Measurements from ENCODE around the gene FAM217B. TPM values are rescaled to one million over a fixed set of nuclear protein-coding genes. Genes with fewer than 3 reads are reported as not detected.

Gene FAM217B
- polyA plus RNA-seq, 1 donor from 2014 or later, result 15.1 TPM

GRCh38 chr20:59912609-59913008 is 27.6 kb upstream of the FAM217B start:
- H3K27me3 ChIP-seq (ENCODE audit: insufficient read depth, low read depth, low read length), result no peaks in the 10 kb centered on the region
- no peak overlapping the region for H2AFZ ChIP-seq (ENCODE audit: low read depth, low read length)

DNA sequence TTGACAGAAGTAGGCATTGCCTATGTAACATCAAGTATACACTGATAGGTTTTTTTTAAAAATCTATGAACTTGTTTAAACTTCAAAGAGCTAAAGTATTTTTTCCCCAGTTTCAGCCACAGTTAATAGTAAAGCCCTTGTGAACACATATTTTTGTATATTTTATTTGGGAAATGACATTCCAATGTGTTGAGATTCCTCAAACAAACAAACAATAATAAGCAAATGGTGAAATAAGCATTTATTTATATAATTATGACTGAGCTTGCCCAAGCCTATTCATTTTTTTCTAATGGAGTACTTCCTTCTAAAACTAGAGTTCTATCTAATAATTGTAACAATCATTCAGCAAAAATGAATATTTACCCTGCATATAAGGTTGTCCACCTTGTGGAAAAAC is 19.2 kb upstream of the FAM217B start:
- Histone ChIP-seq H3K27ac (ENCODE audit: low read length) (no peak overlapping the region), H3K4me2 (ENCODE audit: low read length) (no peak overlapping the region), H3K4me3 (ENCODE audit: low read length) (no peak overlapping the region), H2AFZ (ENCODE audit: low read depth, low read length) (no peak overlapping the region), H3K27me3 (ENCODE audit: insufficient read depth, low read depth, low read length) (no peaks in the 10 kb centered on the region), H3K79me2 (replicated peaks; ENCODE audit: insufficient read depth, low read length) (no peaks in the 10 kb centered on the region), H3K9ac (ENCODE audit: low read length) (no peak overlapping the region), H3K9me2 (ENCODE audit: insufficient read depth, low read length) (no peaks in the 10 kb centered on the region), H3K9me3 (ENCODE audit: low read length) (no peaks in the 10 kb centered on the region), H3K36me3 (ENCODE audit: insufficient read depth, low read length) (no peaks in the 10 kb centered on the region), H4K20me1 (ENCODE audit: insufficient read depth) (no peaks in the 10 kb centered on the region), H3F3A (ENCODE audit: insufficient read depth, low read length, poor library complexity, severe bottlenecking) (no peaks in the 10 kb centered on the region)
- no peak for TF ChIP-seq SMC3 (conservative IDR thresholded peaks at IDR 0.05; ENCODE audit: poor library complexity)
- no peak for TF ChIP-seq RAD21 (conservative IDR thresholded peaks at IDR 0.05)
- TF ChIP-seq EZH2 (IDR thresholded peaks at IDR 0.05; ENCODE audit: borderline replicate concordance, insufficient read depth, low read length, poor library complexity, severe bottlenecking), result no peak
- no peak for TF ChIP-seq MXI1 (conservative IDR thresholded peaks at IDR 0.05; ENCODE audit: poor library complexity, severe bottlenecking)
- TF ChIP-seq REST (IDR thresholded peaks at IDR 0.05; ENCODE audit: borderline replicate concordance), result no peak
- TF ChIP-seq POLR2AphosphoS5 (IDR thresholded peaks at IDR 0.05), result no peak
- TF ChIP-seq TAF1 (IDR thresholded peaks at IDR 0.05; ENCODE audit: low read depth), result no peak
- TF ChIP-seq EP300 (conservative IDR thresholded peaks at IDR 0.05; ENCODE audit: poor library complexity, severe bottlenecking), result no peak

More at GRCh38 chr20:59912609-59913008, 27.6 kb upstream of the FAM217B start:
- Histone ChIP-seq H4K20me1 (ENCODE audit: insufficient read depth) (no peaks in the 10 kb centered on the region), H3K36me3 (ENCODE audit: insufficient read depth, low read length) (no peaks in the 10 kb centered on the region), H3K9me3 (ENCODE audit: low read length) (no peaks in the 10 kb centered on the region), H3K9ac (ENCODE audit: low read length) (no peak overlapping the region), H3K4me2 (ENCODE audit: low read length) (no peak overlapping the region), H3K79me2 (replicated peaks; ENCODE audit: insufficient read depth, low read length) (no peaks in the 10 kb centered on the region), H3F3A (ENCODE audit: insufficient read depth, low read length, poor library complexity, severe bottlenecking) (no peaks in the 10 kb centered on the region), H3K27ac (ENCODE audit: low read length) (no peak overlapping the region), H3K9me2 (ENCODE audit: insufficient read depth, low read length) (no peaks in the 10 kb centered on the region), H3K4me3 (ENCODE audit: low read length) (no peak overlapping the region)
- TF ChIP-seq EZH2 (IDR thresholded peaks at IDR 0.05; ENCODE audit: borderline replicate concordance, insufficient read depth, low read length, poor library complexity, severe bottlenecking) (no peak), REST (IDR thresholded peaks at IDR 0.05; ENCODE audit: borderline replicate concordance) (no peak), TAF1 (IDR thresholded peaks at IDR 0.05; ENCODE audit: low read depth) (no peak), EP300 (conservative IDR thresholded peaks at IDR 0.05; ENCODE audit: poor library complexity, severe bottlenecking) (no peak), MXI1 (conservative IDR thresholded peaks at IDR 0.05; ENCODE audit: poor library complexity, severe bottlenecking) (no peak), RAD21 (conservative IDR thresholded peaks at IDR 0.05) (no peak), POLR2AphosphoS5 (IDR thresholded peaks at IDR 0.05) (no peak), SMC3 (conservative IDR thresholded peaks at IDR 0.05; ENCODE audit: poor library complexity) (no peak)
- TF ChIP-seq, protein P1, sequence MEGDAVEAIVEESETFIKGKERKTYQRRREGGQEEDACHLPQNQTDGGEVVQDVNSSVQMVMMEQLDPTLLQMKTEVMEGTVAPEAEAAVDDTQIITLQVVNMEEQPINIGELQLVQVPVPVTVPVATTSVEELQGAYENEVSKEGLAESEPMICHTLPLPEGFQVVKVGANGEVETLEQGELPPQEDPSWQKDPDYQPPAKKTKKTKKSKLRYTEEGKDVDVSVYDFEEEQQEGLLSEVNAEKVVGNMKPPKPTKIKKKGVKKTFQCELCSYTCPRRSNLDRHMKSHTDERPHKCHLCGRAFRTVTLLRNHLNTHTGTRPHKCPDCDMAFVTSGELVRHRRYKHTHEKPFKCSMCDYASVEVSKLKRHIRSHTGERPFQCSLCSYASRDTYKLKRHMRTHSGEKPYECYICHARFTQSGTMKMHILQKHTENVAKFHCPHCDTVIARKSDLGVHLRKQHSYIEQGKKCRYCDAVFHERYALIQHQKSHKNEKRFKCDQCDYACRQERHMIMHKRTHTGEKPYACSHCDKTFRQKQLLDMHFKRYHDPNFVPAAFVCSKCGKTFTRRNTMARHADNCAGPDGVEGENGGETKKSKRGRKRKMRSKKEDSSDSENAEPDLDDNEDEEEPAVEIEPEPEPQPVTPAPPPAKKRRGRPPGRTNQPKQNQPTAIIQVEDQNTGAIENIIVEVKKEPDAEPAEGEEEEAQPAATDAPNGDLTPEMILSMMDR (IDR thresholded peaks at IDR 0.05; ENCODE audit: poor library complexity, severe bottlenecking), result no peak
